SK-N-SH treated with all-trans-retinoic acid at 6 μM for 48 hours (cell line): Measurements from ENCODE around the gene CINP.

Experiments
- ATAC-seq: fragments of 200-7000 bp; cut with Tn5 transposase; 3 replicates; pipeline ENCODE4 v1.9.1; 2020; ENCODE audit warnings: mild to moderate bottlenecking, moderate library complexity
- BACH2 ChIP-seq: fragments of 250-450 bp; sonication (Bioruptor Pico); IDR thresholded peaks from 2 replicates; pipeline ENCODE4 v1.9.0; 2021; ENCODE audit warnings: mild to moderate bottlenecking, borderline replicate concordance
- CREB5 ChIP-seq: fragments of 250-450 bp; sonication (Bioruptor Pico); IDR thresholded peaks from 2 replicates; pipeline ENCODE4 v1.5.1; 2020; ENCODE audit warnings: low read depth, mild to moderate bottlenecking, moderate library complexity
- CSDC2 ChIP-seq: fragments of 250-450 bp; sonication (Bioruptor Pico); IDR thresholded peaks from 2 replicates; pipeline ENCODE4 v1.5.0; 2020; ENCODE audit warnings: mild to moderate bottlenecking, moderate library complexity
- ESRRG ChIP-seq: fragments of 250-450 bp; sonication (Bioruptor Pico); IDR thresholded peaks from 2 replicates; pipeline ENCODE4 v1.6.1; 2021; ENCODE audit warnings: mild to moderate bottlenecking
- GLIS3 ChIP-seq: fragments of 250-450 bp; sonication (Bioruptor Pico); IDR thresholded peaks from 2 replicates; pipeline ENCODE4 v1.5.0; 2020; ENCODE audit warnings: mild to moderate bottlenecking, moderate library complexity
- ISL1 ChIP-seq: fragments of 250-450 bp; sonication (Bioruptor Pico); IDR thresholded peaks from 2 replicates; pipeline ENCODE4 v2.1.2; 2022; ENCODE audit warnings: mild to moderate bottlenecking, moderate library complexity
- OSR1 ChIP-seq: fragments of 250-450 bp; sonication (Bioruptor Pico); IDR thresholded peaks from 2 replicates; pipeline ENCODE4 v1.8.0; 2022; ENCODE audit warnings: moderate library complexity, mild to moderate bottlenecking, inconsistent platforms
- PPARA ChIP-seq: fragments of 250-450 bp; sonication (Bioruptor Pico); IDR thresholded peaks from 2 replicates; pipeline ENCODE4 v1.5.0; 2020; ENCODE audit warnings: mild to moderate bottlenecking, borderline replicate concordance
- RARB ChIP-seq: fragments of 250-450 bp; sonication (Bioruptor Pico); IDR thresholded peaks from 2 replicates; pipeline ENCODE4 v1.8.0; 2021; ENCODE audit warnings: mild to moderate bottlenecking, moderate library complexity
- SNAI2 ChIP-seq: fragments of 250-450 bp; sonication (Bioruptor Pico); IDR thresholded peaks from 2 replicates; pipeline ENCODE4 v1.5.0; 2020; ENCODE audit warnings: mild to moderate bottlenecking, moderate library complexity
- TSHZ2 ChIP-seq: fragments of 250-450 bp; sonication (Bioruptor Pico); IDR thresholded peaks from 2 replicates; pipeline ENCODE4 v1.5.0; 2020; ENCODE audit warnings: mild to moderate bottlenecking, moderate library complexity
- ZC3H10 ChIP-seq: fragments of 250-450 bp; sonication (Bioruptor Pico); IDR thresholded peaks from 2 replicates; pipeline ENCODE4 v1.5.1; 2021; ENCODE audit warnings: mild to moderate bottlenecking, moderate library complexity
- ZFP3 ChIP-seq: fragments of 250-450 bp; sonication (Bioruptor Pico); IDR thresholded peaks from 2 replicates; pipeline ENCODE4 v1.5.0; 2020; ENCODE audit warnings: mild to moderate bottlenecking, moderate library complexity
- ZFP30 ChIP-seq: fragments of 450-650 bp; formaldehyde crosslinking; IDR thresholded peaks from 2 replicates; pipeline ENCODE4 v1.5.0; 2022; ENCODE audit warnings: mild to moderate bottlenecking, moderate library complexity
- ZNF565 ChIP-seq: fragments of 450-650 bp; formaldehyde crosslinking; conservative IDR thresholded peaks from 2 replicates; pipeline ENCODE4 v1.5.0; 2020; ENCODE audit warnings: low read depth, mild to moderate bottlenecking, moderate library complexity
- ZNF70 ChIP-seq: fragments of 450-650 bp; formaldehyde crosslinking; IDR thresholded peaks from 2 replicates; pipeline ENCODE4 v1.5.0; 2020; ENCODE audit warnings: mild to moderate bottlenecking, moderate library complexity
- ZNF8 ChIP-seq: fragments of 450-650 bp; formaldehyde crosslinking; IDR thresholded peaks from 2 replicates; pipeline ENCODE4 v1.5.0; 2020; ENCODE audit warnings: mild to moderate bottlenecking, moderate library complexity
- TF ChIP-seq, protein P1 (sequence below): fragments of 250-450 bp; sonication (Bioruptor Pico); IDR thresholded peaks from 2 replicates; pipeline ENCODE4 v1.5.1; 2021; ENCODE audit warnings: mild to moderate bottlenecking, moderate library complexity
- TF ChIP-seq, protein P2 (sequence below): fragments of 250-450 bp; sonication (Bioruptor Pico); IDR thresholded peaks from 2 replicates; pipeline ENCODE4 v1.8.0; 2020; ENCODE audit warnings: mild to moderate bottlenecking, moderate library complexity, borderline replicate concordance
- TF ChIP-seq, protein P3 (sequence below): fragments of 250-450 bp; sonication (Bioruptor Pico); IDR thresholded peaks from 2 replicates; pipeline ENCODE4 v1.8.0; 2021; ENCODE audit warnings: low read depth, mild to moderate bottlenecking, moderate library complexity, borderline replicate concordance

Gene CINP

DNA sequence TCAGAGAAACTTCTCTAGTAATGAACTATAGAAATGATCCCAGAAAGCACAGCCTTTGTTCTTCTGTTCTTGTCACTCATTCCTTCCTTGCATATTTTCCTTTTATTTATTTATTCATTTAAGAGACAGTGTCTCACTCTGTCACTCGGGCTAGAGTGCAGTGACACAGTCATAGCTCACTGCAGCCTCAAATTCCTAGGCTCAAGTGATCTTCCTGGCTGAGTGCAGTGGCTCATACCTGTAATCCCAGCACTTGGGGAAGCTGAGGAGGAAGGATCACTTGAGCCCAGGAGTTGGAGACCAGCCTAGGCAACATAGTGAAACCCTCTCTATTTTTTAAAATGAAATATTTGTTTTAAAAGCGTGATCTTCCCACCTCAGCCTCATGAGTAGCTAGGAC lies 11.6 kb upstream of the CINP start:
- no peak for TF ChIP-seq ISL1 (CRISPR knock-in tag)
- no peak for ATAC-seq

GRCh38 chr14:102373110-102373509 lies 10.4 kb upstream of the CINP start:
- TF ChIP-seq CSDC2: no peak
- no peak for TF ChIP-seq ZFP30
- TF ChIP-seq ZNF8 (CRISPR knock-in tag): no peak
- TF ChIP-seq, protein P1, sequence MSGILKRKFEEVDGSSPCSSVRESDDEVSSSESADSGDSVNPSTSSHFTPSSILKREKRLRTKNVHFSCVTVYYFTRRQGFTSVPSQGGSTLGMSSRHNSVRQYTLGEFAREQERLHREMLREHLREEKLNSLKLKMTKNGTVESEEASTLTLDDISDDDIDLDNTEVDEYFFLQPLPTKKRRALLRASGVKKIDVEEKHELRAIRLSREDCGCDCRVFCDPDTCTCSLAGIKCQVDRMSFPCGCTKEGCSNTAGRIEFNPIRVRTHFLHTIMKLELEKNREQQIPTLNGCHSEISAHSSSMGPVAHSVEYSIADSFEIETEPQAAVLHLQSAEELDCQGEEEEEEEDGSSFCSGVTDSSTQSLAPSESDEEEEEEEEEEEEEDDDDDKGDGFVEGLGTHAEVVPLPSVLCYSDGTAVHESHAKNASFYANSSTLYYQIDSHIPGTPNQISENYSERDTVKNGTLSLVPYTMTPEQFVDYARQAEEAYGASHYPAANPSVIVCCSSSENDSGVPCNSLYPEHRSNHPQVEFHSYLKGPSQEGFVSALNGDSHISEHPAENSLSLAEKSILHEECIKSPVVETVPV: no peak
- TF ChIP-seq TSHZ2: no peak
- TF ChIP-seq GLIS3 (CRISPR knock-in tag): no peak
- no peak for ATAC-seq

DNA sequence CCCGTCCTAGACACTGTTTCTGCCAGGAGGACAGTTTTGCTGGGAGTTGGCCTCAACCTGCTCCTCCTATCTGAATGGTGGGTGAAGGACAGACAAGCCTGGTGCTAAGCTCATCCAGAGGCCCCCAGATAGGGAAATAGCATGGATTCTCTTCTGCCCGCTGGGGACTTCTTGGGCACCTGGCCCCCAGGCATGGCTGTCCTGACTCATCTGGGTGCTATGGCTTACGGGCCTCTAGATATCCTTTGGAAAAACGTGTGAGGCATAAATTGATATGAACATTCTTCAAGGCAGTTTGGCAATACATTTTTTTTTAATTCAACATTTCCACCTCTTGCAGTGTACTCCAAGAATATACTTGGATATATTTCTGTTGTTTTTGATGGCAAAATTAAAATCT lies 8.7 kb upstream of the CINP start:
- TF ChIP-seq BACH2 (no peak), ZNF565 (CRISPR knock-in tag) (no peak), TSHZ2 (no peak), ZFP3 (CRISPR knock-in tag) (no peak), ZC3H10 (CRISPR knock-in tag) (no peak), CREB5 (CRISPR knock-in tag) (no peak), GLIS3 (CRISPR knock-in tag) (no peak), ZNF70 (CRISPR knock-in tag) (no peak), OSR1 (CRISPR knock-in tag) (no peak), ESRRG (CRISPR knock-in tag) (no peak), PPARA (CRISPR knock-in tag) (no peak), RARB (CRISPR knock-in tag) (no peak), CSDC2 (no peak), ISL1 (CRISPR knock-in tag) (no peak), SNAI2 (CRISPR knock-in tag) (no peak)
- TF ChIP-seq, protein P1: no peak
- TF ChIP-seq, protein P2, sequence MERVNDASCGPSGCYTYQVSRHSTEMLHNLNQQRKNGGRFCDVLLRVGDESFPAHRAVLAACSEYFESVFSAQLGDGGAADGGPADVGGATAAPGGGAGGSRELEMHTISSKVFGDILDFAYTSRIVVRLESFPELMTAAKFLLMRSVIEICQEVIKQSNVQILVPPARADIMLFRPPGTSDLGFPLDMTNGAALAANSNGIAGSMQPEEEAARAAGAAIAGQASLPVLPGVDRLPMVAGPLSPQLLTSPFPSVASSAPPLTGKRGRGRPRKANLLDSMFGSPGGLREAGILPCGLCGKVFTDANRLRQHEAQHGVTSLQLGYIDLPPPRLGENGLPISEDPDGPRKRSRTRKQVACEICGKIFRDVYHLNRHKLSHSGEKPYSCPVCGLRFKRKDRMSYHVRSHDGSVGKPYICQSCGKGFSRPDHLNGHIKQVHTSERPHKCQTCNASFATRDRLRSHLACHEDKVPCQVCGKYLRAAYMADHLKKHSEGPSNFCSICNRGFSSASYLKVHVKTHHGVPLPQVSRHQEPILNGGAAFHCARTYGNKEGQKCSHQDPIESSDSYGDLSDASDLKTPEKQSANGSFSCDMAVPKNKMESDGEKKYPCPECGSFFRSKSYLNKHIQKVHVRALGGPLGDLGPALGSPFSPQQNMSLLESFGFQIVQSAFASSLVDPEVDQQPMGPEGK (CRISPR knock-in tag): no peak
- TF ChIP-seq, protein P3, sequence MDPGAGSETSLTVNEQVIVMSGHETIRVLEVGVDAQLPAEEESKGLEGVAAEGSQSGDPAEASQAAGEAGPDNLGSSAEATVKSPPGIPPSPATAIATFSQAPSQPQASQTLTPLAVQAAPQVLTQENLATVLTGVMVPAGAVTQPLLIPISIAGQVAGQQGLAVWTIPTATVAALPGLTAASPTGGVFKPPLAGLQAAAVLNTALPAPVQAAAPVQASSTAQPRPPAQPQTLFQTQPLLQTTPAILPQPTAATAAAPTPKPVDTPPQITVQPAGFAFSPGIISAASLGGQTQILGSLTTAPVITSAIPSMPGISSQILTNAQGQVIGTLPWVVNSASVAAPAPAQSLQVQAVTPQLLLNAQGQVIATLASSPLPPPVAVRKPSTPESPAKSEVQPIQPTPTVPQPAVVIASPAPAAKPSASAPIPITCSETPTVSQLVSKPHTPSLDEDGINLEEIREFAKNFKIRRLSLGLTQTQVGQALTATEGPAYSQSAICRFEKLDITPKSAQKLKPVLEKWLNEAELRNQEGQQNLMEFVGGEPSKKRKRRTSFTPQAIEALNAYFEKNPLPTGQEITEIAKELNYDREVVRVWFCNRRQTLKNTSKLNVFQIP (CRISPR knock-in tag): no peak
- ATAC-seq: no peak
